WERI-Rb-1 (cell line): ENCODE results near the gene ERBB2.
"Not testable (repeated sequence)": the region's sequence is repeated elsewhere in the genome, so short reads cannot be mapped to it uniquely, and the experiment has no call there.

Experiments used
- DNase-seq: peaks from one replicate; pipeline ENCODE4 v3.0.0-alpha.2; 2020
- H3K27ac ChIP-seq: fragments of 250-450 bp; sonication (Bioruptor Pico); 2 replicates; pipeline ENCODE4 v1.5.1; 2020; ENCODE audit warnings: mild to moderate bottlenecking, moderate library complexity
- H3K27me3 ChIP-seq: fragments of 250-450 bp; sonication (Bioruptor Pico); 2 replicates; pipeline ENCODE4 v1.5.1; 2021; ENCODE audit warnings: mild to moderate bottlenecking, low read depth, moderate library complexity; ENCODE audit not compliant: insufficient read depth, severe bottlenecking
- H3K36me3 ChIP-seq: fragments of 250-450 bp; sonication (Bioruptor Pico); 2 replicates; pipeline ENCODE4 v1.5.1; 2020; ENCODE audit warnings: mild to moderate bottlenecking, moderate library complexity
- H3K4me3 ChIP-seq: 2 replicates; pipeline ENCODE4 v1.5.1; 2011; ENCODE audit warnings: low read depth, mild to moderate bottlenecking, control low read depth, low read length
- H3K9me3 ChIP-seq: fragments of 250-450 bp; sonication (Bioruptor Pico); 2 replicates; pipeline ENCODE4 v1.5.1; 2021; ENCODE audit warnings: mild to moderate bottlenecking, moderate library complexity; ENCODE audit not compliant: severe bottlenecking
- TF ChIP-seq, protein P1 (sequence below): IDR thresholded peaks from 2 replicates; pipeline ENCODE4 v1.5.1; 2011; ENCODE audit warnings: low read depth, mild to moderate bottlenecking, control low read depth, inconsistent platforms, low read length

Gene ERBB2

DNA sequence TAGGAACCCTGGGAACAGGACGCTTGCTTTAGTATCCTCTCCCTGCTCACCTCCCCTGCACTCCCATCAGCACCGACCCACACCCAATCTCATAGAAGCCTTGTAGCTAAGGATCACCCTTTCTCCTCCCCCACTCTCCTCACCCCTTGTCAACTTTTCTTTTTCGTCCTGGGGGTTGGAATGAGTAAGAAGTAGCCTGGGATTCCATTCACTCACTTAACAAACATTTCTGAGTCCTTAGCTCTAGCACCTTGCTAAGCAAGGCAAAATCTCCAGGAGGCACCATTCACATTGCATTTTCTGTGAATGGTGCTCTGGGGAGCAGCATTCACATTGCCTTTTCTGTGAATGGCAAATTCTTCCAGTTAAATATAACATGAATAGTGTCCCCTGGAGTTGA, 10.9 kb upstream of the ERBB2 start:
- no peak for DNase-seq
- H3K4me3 ChIP-seq = peak overlapping the region; percentile 66
- peak overlapping the region; percentile 99 for H3K27ac ChIP-seq
- no peaks in the 10 kb centered on the region for H3K9me3 ChIP-seq
- H3K27me3 ChIP-seq = no peaks in the 10 kb centered on the region
- H3K36me3 ChIP-seq = peaks cover 16% of the 10 kb centered on the region
- TF ChIP-seq, protein P1, sequence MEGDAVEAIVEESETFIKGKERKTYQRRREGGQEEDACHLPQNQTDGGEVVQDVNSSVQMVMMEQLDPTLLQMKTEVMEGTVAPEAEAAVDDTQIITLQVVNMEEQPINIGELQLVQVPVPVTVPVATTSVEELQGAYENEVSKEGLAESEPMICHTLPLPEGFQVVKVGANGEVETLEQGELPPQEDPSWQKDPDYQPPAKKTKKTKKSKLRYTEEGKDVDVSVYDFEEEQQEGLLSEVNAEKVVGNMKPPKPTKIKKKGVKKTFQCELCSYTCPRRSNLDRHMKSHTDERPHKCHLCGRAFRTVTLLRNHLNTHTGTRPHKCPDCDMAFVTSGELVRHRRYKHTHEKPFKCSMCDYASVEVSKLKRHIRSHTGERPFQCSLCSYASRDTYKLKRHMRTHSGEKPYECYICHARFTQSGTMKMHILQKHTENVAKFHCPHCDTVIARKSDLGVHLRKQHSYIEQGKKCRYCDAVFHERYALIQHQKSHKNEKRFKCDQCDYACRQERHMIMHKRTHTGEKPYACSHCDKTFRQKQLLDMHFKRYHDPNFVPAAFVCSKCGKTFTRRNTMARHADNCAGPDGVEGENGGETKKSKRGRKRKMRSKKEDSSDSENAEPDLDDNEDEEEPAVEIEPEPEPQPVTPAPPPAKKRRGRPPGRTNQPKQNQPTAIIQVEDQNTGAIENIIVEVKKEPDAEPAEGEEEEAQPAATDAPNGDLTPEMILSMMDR = no peak

DNA sequence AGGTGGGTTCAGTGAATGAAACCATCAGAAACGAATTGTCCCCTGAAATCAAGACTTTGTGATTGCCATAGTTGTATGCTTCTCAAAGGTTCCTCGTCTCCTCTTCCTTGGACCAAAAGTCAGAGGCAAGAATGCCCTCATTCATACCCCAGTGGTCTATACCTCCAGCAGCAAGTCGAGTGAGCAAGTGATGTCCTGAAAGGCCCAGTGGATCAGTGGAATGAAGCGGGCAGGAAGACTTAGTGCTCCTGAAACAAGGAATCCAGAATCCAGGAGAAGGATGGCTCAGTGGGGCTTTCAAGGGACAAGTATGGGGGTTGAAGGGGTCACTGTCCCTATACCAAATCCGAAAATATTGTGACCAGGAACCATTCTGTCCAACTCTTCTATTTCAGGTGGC, 5.3 kb upstream of the ERBB2 start:
- TF ChIP-seq, protein P1 = no peak
- Histone ChIP-seq H3K36me3 (peaks cover 2% of the 10 kb centered on the region; the same call in 1 of the 2 replicates), H3K27me3 (no peaks in the 10 kb centered on the region), H3K9me3 (no peaks in the 10 kb centered on the region), H3K4me3 (no peak overlapping the region), H3K27ac (no peak overlapping the region)
- no peak for DNase-seq

DNA sequence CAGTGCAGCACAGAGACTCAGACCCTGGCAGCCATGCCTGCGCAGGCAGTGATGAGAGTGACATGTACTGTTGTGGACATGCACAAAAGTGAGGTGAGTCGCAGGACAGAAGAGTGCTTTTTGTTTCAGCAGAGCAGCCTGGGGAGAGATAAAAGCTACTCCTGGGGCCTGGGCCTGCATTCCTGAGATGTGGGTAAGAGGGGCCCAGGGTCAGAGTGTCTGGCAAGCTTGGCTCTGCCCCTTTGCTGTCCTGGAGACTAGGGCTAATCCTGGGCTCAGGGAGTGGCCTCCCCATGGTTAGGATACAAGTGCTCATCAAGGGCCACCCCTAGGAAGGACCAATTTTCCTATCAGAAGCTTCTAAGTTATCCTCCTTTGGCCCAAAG, 4.8 kb upstream of the ERBB2 start:
- DNase-seq = no peak
- no peaks in the 10 kb centered on the region for H3K27me3 ChIP-seq
- no peak overlapping the region for H3K4me3 ChIP-seq
- no peak overlapping the region for H3K27ac ChIP-seq
- no peaks in the 10 kb centered on the region for H3K9me3 ChIP-seq
- peaks cover 2% of the 10 kb centered on the region; the same call in 1 of the 2 replicates for H3K36me3 ChIP-seq
- TF ChIP-seq, protein P1 = no peak

DNA sequence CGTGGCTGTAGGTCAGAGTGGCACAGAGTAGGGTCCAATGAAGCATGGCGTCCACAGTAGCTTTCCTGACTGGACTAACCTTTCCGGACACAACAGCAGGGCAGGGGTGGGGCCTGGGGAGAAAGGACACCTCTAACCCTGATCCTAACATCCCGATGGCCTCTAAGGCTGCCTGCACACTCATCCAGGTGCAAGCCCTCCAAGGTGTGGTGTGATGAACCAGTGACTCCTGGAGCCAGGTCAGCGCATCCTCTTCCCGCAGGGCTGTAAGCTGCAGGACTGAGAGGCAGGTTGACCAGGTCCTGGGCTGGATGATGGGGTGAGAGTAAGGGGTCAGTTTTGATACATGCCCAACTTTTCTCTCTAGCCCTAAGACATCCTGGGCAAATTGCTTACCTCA, 3.1 kb upstream of the ERBB2 start:
- Histone ChIP-seq H3K9me3 (no peaks in the 10 kb centered on the region), H3K27me3 (no peaks in the 10 kb centered on the region), H3K36me3 (peaks cover 2% of the 10 kb centered on the region; the same call in 1 of the 2 replicates), H3K4me3 (no peak overlapping the region), H3K27ac (no peak overlapping the region)
- TF ChIP-seq, protein P1 = no peak
- no peak for DNase-seq

DNA sequence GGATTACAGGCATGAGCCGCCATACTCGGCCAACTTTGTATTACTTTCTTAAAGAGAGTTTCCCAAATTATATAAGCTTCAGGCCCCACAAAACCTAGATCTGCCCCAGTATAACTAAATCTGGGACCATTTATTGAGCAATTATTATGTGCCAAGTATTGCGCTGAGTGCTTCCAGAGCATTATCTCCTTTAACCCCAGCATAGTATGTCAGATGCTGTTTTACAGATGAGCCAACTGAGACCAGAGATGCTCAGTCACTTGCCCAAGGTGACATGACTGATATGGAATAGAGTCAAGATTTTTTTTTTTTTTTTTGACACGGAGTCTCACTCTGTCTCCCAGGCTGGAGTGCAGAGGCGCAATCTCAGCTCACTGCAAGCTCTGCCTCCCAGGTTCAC, 1.9 kb upstream of the ERBB2 start:
- no peaks in the 10 kb centered on the region for H3K27me3 ChIP-seq

DNA sequence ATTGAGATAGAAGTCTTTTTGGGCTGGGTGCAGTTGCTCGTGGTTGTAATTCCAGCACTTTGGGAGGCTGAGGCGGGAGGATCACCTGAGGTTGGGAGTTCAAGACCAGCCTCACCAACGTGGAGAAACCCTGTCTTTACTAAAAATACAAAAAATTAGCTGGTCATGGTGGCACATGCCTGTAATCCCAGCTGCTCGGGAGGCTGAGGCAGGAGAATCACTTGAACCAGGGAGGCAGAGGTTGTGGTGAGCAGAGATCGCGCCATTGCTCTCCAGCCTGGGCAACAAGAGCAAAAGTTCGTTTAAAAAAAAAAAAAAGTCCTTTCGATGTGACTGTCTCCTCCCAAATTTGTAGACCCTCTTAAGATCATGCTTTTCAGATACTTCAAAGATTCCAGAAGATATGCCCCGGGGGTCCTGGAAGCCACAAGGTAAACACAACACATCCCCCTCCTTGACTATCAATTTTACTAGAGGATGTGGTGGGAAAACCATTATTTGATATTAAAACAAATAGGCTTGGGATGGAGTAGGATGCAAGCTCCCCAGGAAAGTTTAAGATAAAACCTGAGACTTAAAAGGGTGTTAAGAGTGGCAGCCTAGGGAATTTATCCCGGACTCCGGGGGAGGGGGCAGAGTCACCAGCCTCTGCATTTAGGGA, 577 bp upstream of the ERBB2 start:
- H3K4me3 ChIP-seq, H3K9me3 ChIP-seq, H3K27me3 ChIP-seq, H3K27ac ChIP-seq, DNase-seq, H3K36me3 ChIP-seq: not testable (repeated sequence)

More for the DNA sequence above, 1.9 kb upstream of the ERBB2 start:
- DNase-seq = no peak
- no peaks in the 10 kb centered on the region for H3K9me3 ChIP-seq
- TF ChIP-seq, protein P1 = no peak
- peaks cover 2% of the 10 kb centered on the region; the same call in 1 of the 2 replicates for H3K36me3 ChIP-seq
- no peak overlapping the region for H3K27ac ChIP-seq
- H3K4me3 ChIP-seq = no peak overlapping the region
